Adipose tissue (tissue), 3 donors: ENCODE results near the gene CHID1. TPM values are rescaled to one million over a fixed set of nuclear protein-coding genes. Genes with fewer than 3 reads are reported as not detected.

ENCODE experiments used
- H3K27ac ChIP-seq: one replicate; pipeline ENCODE4 v1.5.1; 2013; ENCODE audit warnings: low read depth, low read length
- WGBS, 3 donors: extraction: QIAGEN DNeasy Blood & Tissue Kit; methylation state at CpG; one replicate each; pipeline ENCODE4 v1.1.7; 2013; 5-methylcytosine and 5-hydroxymethylcytosine counted together
- polyA plus RNA-seq, 3 donors: library from polyadenylated mRNA; stranded (reverse); fragments of 200-250 nt; gene quantifications; one replicate each; pipeline ENCODE4 v1.2.3, GENCODE V29; 2013
- donor health status: healthy with polysubstance abuse.
- donor health status: Bipolar disorder and iron deficiency.
- donor health status: healthy.

Gene CHID1
- polyA plus RNA-seq, 3 donors = 45.3 to 62.6 (median 51.9) TPM

- WGBS, 3 donors = 68 to 80% (median 71%) methylated on average over 11 to 12 of the region's 12 CpGs
- H3K27ac ChIP-seq = no peak overlapping the region
Observed at GRCh38 chr11:873706-874105, 36.9 kb downstream of the CHID1 start.

- WGBS, 3 donors = 90 to 92% (median 91%) methylated on average over 9 of the region's 9 CpGs
Observed at GRCh38 chr11:872799-873198, 37.8 kb downstream of the CHID1 start.

GRCh38 chr11:871472-871871, 39.1 kb downstream of the CHID1 start:
- 73 to 83% (median 75%) methylated on average over 9 of the region's 9 CpGs for WGBS, 3 donors
- H3K27ac ChIP-seq = no peak overlapping the region

More at GRCh38 chr11:872799-873198, 37.8 kb downstream of the CHID1 start:
- H3K27ac ChIP-seq = no peak overlapping the region

- no peak overlapping the region for H3K27ac ChIP-seq
- WGBS, 3 donors = 84 to 91% (median 88%) methylated on average over 8 of the region's 8 CpGs
Observed at GRCh38 chr11:870418-870817, 40.2 kb downstream of the CHID1 start.

GRCh38 chr11:870127-870413, 40.5 kb downstream of the CHID1 start:
- WGBS, 3 donors = 72 to 79% (median 73%) methylated on average over 8 of the region's 8 CpGs
- H3K27ac ChIP-seq = no peak overlapping the region

- H3K27ac ChIP-seq = no peak overlapping the region
- 89 to 92% (median 89%) methylated on average over 23 to 25 of the region's 25 CpGs for WGBS, 3 donors
Observed at GRCh38 chr11:869399-870126, 41.0 kb downstream of the CHID1 start.

- 79 to 83% (median 80%) methylated on average over 12 of the region's 12 CpGs for WGBS, 3 donors
- no peak overlapping the region for H3K27ac ChIP-seq
Observed at GRCh38 chr11:868802-869201, 41.8 kb downstream of the CHID1 start.

- no peak overlapping the region for H3K27ac ChIP-seq
- 40 to 89% (median 87%) methylated on average over 17 of the region's 17 CpGs for WGBS, 3 donors
Observed at GRCh38 chr11:868394-868793, 42.2 kb downstream of the CHID1 start.

GRCh38 chr11:867856-868358, 42.7 kb downstream of the CHID1 start:
- H3K27ac ChIP-seq = no peak overlapping the region
- 73 to 87% (median 85%) methylated on average over 8 of the region's 8 CpGs for WGBS, 3 donors

- 86 to 91% (median 91%) methylated on average over 12 to 14 of the region's 14 CpGs for WGBS, 3 donors
- no peak overlapping the region for H3K27ac ChIP-seq
Observed at GRCh38 chr11:866481-866880, 44.1 kb downstream of the CHID1 start.

GRCh38 chr11:865462-866430, 44.9 kb downstream of the CHID1 start:
- H3K27ac ChIP-seq = no peak overlapping the region
- 81 to 84% (median 82%) methylated on average over 39 to 41 of the region's 41 CpGs for WGBS, 3 donors

GRCh38 chr11:864898-865297, 45.7 kb downstream of the CHID1 start:
- no peak overlapping the region for H3K27ac ChIP-seq
- WGBS, 3 donors = 89 to 94% (median 91%) methylated on average over 9 to 10 of the region's 11 CpGs

- no peak overlapping the region for H3K27ac ChIP-seq
- 90 to 95% (median 92%) methylated on average over 30 to 31 of the region's 31 CpGs for WGBS, 3 donors
Observed at GRCh38 chr11:863910-864827, 46.4 kb downstream of the CHID1 start.

- 78 to 88% (median 83%) methylated on average over 24 of the region's 24 CpGs for WGBS, 3 donors
- no peak overlapping the region for H3K27ac ChIP-seq
Observed at GRCh38 chr11:863023-863909, 47.3 kb downstream of the CHID1 start.

- 85 to 87% (median 85%) methylated on average over 11 to 12 of the region's 12 CpGs for WGBS, 3 donors
- no peak overlapping the region for H3K27ac ChIP-seq
Observed at GRCh38 chr11:862696-863022, 48.0 kb downstream of the CHID1 start.

- 64 to 68% (median 65%) methylated on average over 19 to 20 of the region's 20 CpGs for WGBS, 3 donors
- H3K27ac ChIP-seq = no peak overlapping the region
Observed at GRCh38 chr11:862081-862661, 48.4 kb downstream of the CHID1 start.

GRCh38 chr11:861105-861479, 49.5 kb downstream of the CHID1 start:
- 83 to 92% (median 91%) methylated on average over 14 of the region's 14 CpGs for WGBS, 3 donors
- H3K27ac ChIP-seq = no peak overlapping the region
